Smooth muscle cell (in vitro differentiated cells): ENCODE measurements around the gene GPX2. TPM values are rescaled to one million over a fixed set of nuclear protein-coding genes. Genes with fewer than 3 reads are reported as not detected.

Experiments used
- DNase-seq: peaks from one replicate; lab custom pipeline; 2025; ENCODE audit not compliant: unreplicated experiment; lab: John Stamatoyannopoulos, UW
- H2AFZ ChIP-seq: fragments of 200-600 bp; sonication (generic); 2 replicates; pipeline ENCODE4 v1.6.0; 2016; ENCODE audit warnings: antibody characterized with exemption, low read depth, mild to moderate bottlenecking
- H3F3A ChIP-seq: fragments of 200-600 bp; sonication (generic); 2 replicates; pipeline ENCODE4 v1.6.0; 2017; ENCODE audit warnings: antibody characterized with exemption, low read depth
- H3K27ac ChIP-seq: fragments of 200-600 bp; sonication (generic); 2 replicates; pipeline ENCODE4 v1.5.1; 2016; ENCODE audit warnings: low read depth, mild to moderate bottlenecking
- H3K27me3 ChIP-seq: fragments of 200-600 bp; sonication (generic); 2 replicates; pipeline ENCODE4 v1.6.1; 2016; ENCODE audit warnings: low read depth, mild to moderate bottlenecking
- H3K36me3 ChIP-seq: fragments of 200-600 bp; sonication (generic); 2 replicates; pipeline ENCODE4 v1.5.1; 2016; ENCODE audit warnings: low read depth
- H3K4me1 ChIP-seq: fragments of 200-600 bp; sonication (generic); 2 replicates; pipeline ENCODE4 v1.5.1; 2016; ENCODE audit warnings: low read depth
- H3K4me2 ChIP-seq: fragments of 200-600 bp; sonication (generic); 2 replicates; pipeline ENCODE4 v1.6.0; 2016; ENCODE audit warnings: mild to moderate bottlenecking
- H3K4me3 ChIP-seq: fragments of 200-600 bp; sonication (generic); 2 replicates; pipeline ENCODE4 v1.5.1; 2016; ENCODE audit warnings: mild to moderate bottlenecking
- H3K79me2 ChIP-seq: fragments of 200-600 bp; sonication (generic); 2 replicates; pipeline ENCODE4 v1.6.0; 2016; ENCODE audit warnings: low read depth, mild to moderate bottlenecking
- H3K9ac ChIP-seq: fragments of 200-600 bp; sonication (generic); 2 replicates; pipeline ENCODE4 v1.6.0; 2016; ENCODE audit warnings: low read depth
- H3K9me3 ChIP-seq: fragments of 200-600 bp; sonication (generic); replicated peaks from 2 replicates; pipeline ENCODE4 v1.5.1; 2016; ENCODE audit warnings: low read depth
- H4K20me1 ChIP-seq: fragments of 200-600 bp; sonication (generic); 2 replicates; pipeline ENCODE4 v1.6.0; 2016; ENCODE audit warnings: low read depth
- WGBS: methylation state at CpG from one replicate; pipeline ENCODE4 v1.1.7; 2016; ENCODE audit warnings: low lambda C conversion rate; 5-methylcytosine and 5-hydroxymethylcytosine counted together
- polyA plus RNA-seq: library from polyadenylated mRNA; unstranded; fragments of >200 nt; fragmentation: Nextera tagmentation; extraction: Ambion mirVana; gene quantifications from 2 replicates; pipeline ENCODE4 v1.2.1, GENCODE V29; 2016
- total RNA-seq: library from RNA; depleted of rRNA; stranded (reverse); fragments of >200 nt; gene quantifications from 2 replicates; pipeline ENCODE4 v1.2.3, GENCODE V29; 2014
- TF ChIP-seq, protein P1 (sequence below): fragments of 200-600 bp; sonication (generic); IDR thresholded peaks from 2 replicates; pipeline ENCODE4 v1.5.1; 2017; ENCODE audit warnings: borderline replicate concordance, mild to moderate bottlenecking, antibody characterized with exemption; ENCODE audit not compliant: insufficient read depth, poor library complexity, severe bottlenecking

Gene GPX2
- total and polyA plus RNA-seq, 2 experiments from 2014 or later: 0.30 to 3.6 TPM

DNA sequence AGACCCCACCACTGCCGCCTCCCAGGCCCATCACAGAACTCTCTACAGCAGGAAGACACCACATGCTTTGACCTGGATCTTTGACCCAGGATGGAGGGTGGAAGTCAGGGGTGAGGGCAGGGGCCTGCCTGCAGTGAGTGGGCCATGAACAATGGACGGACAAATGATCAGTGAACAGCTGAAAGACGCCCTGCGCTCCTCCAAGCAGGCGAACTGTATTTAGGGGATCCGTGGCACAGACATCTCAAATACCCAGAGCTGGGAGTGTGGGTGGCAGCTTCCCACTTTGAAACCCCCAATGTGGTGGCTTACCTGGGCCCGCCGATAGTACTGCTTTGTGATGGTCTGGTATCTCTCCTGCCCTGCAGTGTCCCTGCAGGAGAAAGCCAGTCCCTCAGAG lies 8.7 kb upstream of the GPX2 start:
- Histone ChIP-seq H3F3A (no peaks in the 10 kb centered on the region), H3K27ac (no peak overlapping the region), H3K4me1 (no peaks in the 10 kb centered on the region), H4K20me1 (peaks cover 9% of the 10 kb centered on the region), H3K36me3 (no peaks in the 10 kb centered on the region), H2AFZ (no peak overlapping the region), H3K79me2 (no peaks in the 10 kb centered on the region), H3K4me3 (no peak overlapping the region), H3K9me3 (no peaks in the 10 kb centered on the region), H3K9ac (no peak overlapping the region), H3K4me2 (no peak overlapping the region), H3K27me3 (no peaks in the 10 kb centered on the region)
- no peak for DNase-seq
- 97% methylated on average over 8 of the region's 8 CpGs for WGBS
- TF ChIP-seq, protein P1, sequence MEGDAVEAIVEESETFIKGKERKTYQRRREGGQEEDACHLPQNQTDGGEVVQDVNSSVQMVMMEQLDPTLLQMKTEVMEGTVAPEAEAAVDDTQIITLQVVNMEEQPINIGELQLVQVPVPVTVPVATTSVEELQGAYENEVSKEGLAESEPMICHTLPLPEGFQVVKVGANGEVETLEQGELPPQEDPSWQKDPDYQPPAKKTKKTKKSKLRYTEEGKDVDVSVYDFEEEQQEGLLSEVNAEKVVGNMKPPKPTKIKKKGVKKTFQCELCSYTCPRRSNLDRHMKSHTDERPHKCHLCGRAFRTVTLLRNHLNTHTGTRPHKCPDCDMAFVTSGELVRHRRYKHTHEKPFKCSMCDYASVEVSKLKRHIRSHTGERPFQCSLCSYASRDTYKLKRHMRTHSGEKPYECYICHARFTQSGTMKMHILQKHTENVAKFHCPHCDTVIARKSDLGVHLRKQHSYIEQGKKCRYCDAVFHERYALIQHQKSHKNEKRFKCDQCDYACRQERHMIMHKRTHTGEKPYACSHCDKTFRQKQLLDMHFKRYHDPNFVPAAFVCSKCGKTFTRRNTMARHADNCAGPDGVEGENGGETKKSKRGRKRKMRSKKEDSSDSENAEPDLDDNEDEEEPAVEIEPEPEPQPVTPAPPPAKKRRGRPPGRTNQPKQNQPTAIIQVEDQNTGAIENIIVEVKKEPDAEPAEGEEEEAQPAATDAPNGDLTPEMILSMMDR: no peak

DNA sequence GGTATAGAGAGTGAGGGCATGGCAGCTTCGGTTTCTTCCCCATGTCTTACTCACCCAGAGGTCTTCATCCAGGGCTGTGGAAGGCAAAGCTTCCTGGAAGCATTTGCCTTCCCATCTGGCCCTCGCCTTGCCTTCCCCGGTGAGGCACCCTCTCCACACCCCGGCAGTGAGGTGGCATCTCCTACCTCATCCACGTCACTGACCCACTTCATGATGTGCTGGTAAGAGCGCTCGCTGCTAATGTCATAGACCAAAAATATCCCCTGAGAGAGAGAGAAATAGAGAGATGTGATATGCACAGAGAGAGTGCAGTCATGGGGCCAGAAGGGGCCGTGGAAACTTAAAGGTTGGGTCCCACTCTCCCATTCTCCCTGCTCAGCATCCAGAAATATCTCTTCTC lies 8.3 kb upstream of the GPX2 start:
- TF ChIP-seq, protein P1: no peak
- Histone ChIP-seq H3F3A (no peaks in the 10 kb centered on the region), H4K20me1 (peaks cover 9% of the 10 kb centered on the region), H3K27ac (no peak overlapping the region), H2AFZ (no peak overlapping the region), H3K4me2 (no peak overlapping the region), H3K9me3 (no peaks in the 10 kb centered on the region), H3K27me3 (no peaks in the 10 kb centered on the region), H3K9ac (no peak overlapping the region), H3K4me3 (no peak overlapping the region), H3K4me1 (no peaks in the 10 kb centered on the region), H3K36me3 (no peaks in the 10 kb centered on the region), H3K79me2 (no peaks in the 10 kb centered on the region)
- 97% methylated on average over 8 of the region's 8 CpGs for WGBS
- no peak for DNase-seq

DNA sequence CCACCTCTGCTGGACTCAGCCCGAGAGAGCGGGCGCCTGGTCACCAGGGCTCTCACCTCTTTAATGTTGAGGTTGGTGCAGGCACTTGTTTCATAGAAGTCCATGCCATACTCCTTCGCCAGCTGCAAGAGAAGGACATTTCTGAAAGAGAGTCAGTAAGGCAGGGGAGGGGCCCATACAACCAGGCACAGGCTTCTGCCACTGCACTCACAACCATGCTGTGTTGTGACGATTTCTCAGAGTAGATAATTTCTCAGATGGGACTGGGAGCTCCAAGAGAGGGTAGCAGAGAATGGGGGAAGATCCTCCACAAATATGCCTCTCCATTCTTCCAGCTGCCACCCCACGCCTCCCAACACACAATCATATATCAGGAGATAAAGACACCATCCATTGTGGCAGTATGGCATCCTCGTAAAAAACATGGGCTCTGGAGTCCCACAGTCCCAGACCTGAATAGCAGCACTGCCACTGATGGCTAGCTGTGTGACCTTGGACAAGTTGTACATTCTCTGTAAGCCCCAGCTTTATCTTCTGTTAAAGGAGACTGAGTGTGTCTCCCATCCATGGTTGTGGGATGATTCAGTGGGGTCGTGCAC lies 6.2 kb upstream of the GPX2 start:
- WGBS: 90% methylated on average over 8 of the region's 8 CpGs
- H3K79me2 ChIP-seq: no peaks in the 10 kb centered on the region
- no peaks in the 10 kb centered on the region for H3K4me1 ChIP-seq
- H2AFZ ChIP-seq: no peak overlapping the region
- TF ChIP-seq, protein P1: no peak
- peaks cover 4% of the 10 kb centered on the region for H4K20me1 ChIP-seq
- no peak overlapping the region for H3K9ac ChIP-seq
- H3K4me3 ChIP-seq: no peak overlapping the region
- H3F3A ChIP-seq: no peaks in the 10 kb centered on the region
- no peak overlapping the region for H3K4me2 ChIP-seq
- no peaks in the 10 kb centered on the region for H3K27me3 ChIP-seq
- no peak for DNase-seq
- H3K36me3 ChIP-seq: no peaks in the 10 kb centered on the region
- no peaks in the 10 kb centered on the region for H3K9me3 ChIP-seq
- H3K27ac ChIP-seq: no peak overlapping the region
